Fibroblast of skin of left biceps (primary cell): ENCODE measurements around the gene ATP6V1D.
"Not testable (repeated sequence)": the region's sequence is repeated elsewhere in the genome, so short reads cannot be mapped to it uniquely, and the experiment has no call there.

Source experiments
- DNase-seq, 2 experiments: peaks; one replicate each; pipeline ENCODE4 v3.0.0-alpha.2; 2013; ENCODE audit warnings: low read depth in 2 of 2

The ATP6V1D gene

GRCh38 chr14:67370830-67371229, 11.2 kb upstream of the ATP6V1D start:
- no peak for DNase-seq

- no peak for DNase-seq
Measured at GRCh38 chr14:67365476-67365875, 5.9 kb upstream of the ATP6V1D start.

GRCh38 chr14:67360470-67361206, 1.0 kb upstream of the ATP6V1D start:
- no peak for DNase-seq

- DNase-seq: peak in 1 of 2 experiments; percentile 11
Measured at GRCh38 chr14:67358924-67359774, 455 bp downstream of the ATP6V1D start.

GRCh38 chr14:67357969-67358354, 1.6 kb downstream of the ATP6V1D start:
- no peak for DNase-seq

- no peak for DNase-seq
Measured at GRCh38 chr14:67357186-67357968, 2.2 kb downstream of the ATP6V1D start.

GRCh38 chr14:67352055-67352454, 7.5 kb downstream of the ATP6V1D start:
- no peak for DNase-seq

GRCh38 chr14:67345583-67345982, 14.0 kb downstream of the ATP6V1D start:
- no peak for DNase-seq

GRCh38 chr14:67343601-67344230, 15.9 kb downstream of the ATP6V1D start:
- no peak for DNase-seq

GRCh38 chr14:67341231-67341630, 18.4 kb downstream of the ATP6V1D start:
- not testable (repeated sequence) for DNase-seq

- no peak for DNase-seq
Measured at GRCh38 chr14:67335781-67336180, 23.8 kb downstream of the ATP6V1D start.

- DNase-seq: no peak
Measured at GRCh38 chr14:67332468-67332867, 27.1 kb downstream of the ATP6V1D start.

GRCh38 chr14:67331368-67332125, 28.1 kb downstream of the ATP6V1D start:
- DNase-seq: no peak

GRCh38 chr14:67329666-67330065, 29.9 kb downstream of the ATP6V1D start:
- DNase-seq: not testable (repeated sequence)

- DNase-seq: peak; percentile 45 to 53
Measured at GRCh38 chr14:67319142-67319541, 40.5 kb downstream of the ATP6V1D start.

GRCh38 chr14:67317822-67318221, 41.8 kb downstream of the ATP6V1D start:
- DNase-seq: no peak

- no peak for DNase-seq
Measured at GRCh38 chr14:67313153-67313552, 46.5 kb downstream of the ATP6V1D start.

- DNase-seq: no peak
Measured at GRCh38 chr14:67311868-67312267, 47.7 kb downstream of the ATP6V1D start.
